Endothelial cell of umbilical vein (primary cell): Measurements from ENCODE around the gene CMIP.

Experiments
- EZH2 ChIP-seq: IDR thresholded peaks from 2 replicates; pipeline ENCODE4 v1.6.1; 2012; ENCODE audit warnings: borderline replicate concordance, low read depth, mild to moderate bottlenecking, moderate library complexity, low read length, inconsistent platforms; ENCODE audit not compliant: severe bottlenecking
- MYC ChIP-seq: IDR thresholded peaks from one replicate; pipeline ENCODE4 v1.6.1; 2011; ENCODE audit warnings: mild to moderate bottlenecking, low read depth, low read length
- POLR2A ChIP-seq: IDR thresholded peaks from 2 replicates; pipeline ENCODE4 v1.6.1; 2012; ENCODE audit warnings: low read depth, mild to moderate bottlenecking, control low read depth, low read length
- POLR2AphosphoS5 ChIP-seq: IDR thresholded peaks from 2 replicates; pipeline ENCODE4 v1.6.1; 2012; ENCODE audit warnings: low read depth, mild to moderate bottlenecking, control low read depth, low read length, moderate library complexity; ENCODE audit not compliant: insufficient read depth
- TF ChIP-seq, protein P1 (sequence below), 2 donors: IDR thresholded peaks; 1 replicate in 1 of 2; 2 replicates in 1 of 2; pipeline ENCODE4 v1.5.1; 2011; ENCODE audit warnings: low read length in 2 of 2, mild to moderate bottlenecking in 2 of 2, moderate library complexity in 2 of 2, control low read depth in 1 of 2, inconsistent platforms in 1 of 2, low read depth in 1 of 2; ENCODE audit not compliant: insufficient read depth in 1 of 2; ENCODE audit errors: extremely low read depth in 1 of 2

DNA sequence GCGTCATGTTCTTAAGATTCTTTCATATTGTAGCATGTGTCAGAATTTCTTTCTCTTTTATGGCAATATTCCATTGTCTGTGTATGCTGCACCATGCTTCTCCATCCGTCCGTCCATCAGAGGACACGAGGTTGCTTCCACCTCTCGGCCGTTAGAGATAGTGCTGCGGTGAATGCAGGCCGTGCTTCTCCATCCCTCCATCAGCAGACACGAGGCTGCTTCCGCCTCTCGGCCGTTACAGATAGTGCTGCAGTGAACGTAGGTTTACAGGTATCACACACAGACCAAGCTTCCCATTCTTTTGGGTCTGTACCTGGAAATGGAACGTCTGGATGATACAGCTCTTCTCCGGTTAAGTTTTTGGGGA lies 113.5 kb downstream of the CMIP start:
- TF ChIP-seq MYC (no peak), POLR2A (no peak), EZH2 (no peak), POLR2AphosphoS5 (no peak)
- TF ChIP-seq, protein P1, sequence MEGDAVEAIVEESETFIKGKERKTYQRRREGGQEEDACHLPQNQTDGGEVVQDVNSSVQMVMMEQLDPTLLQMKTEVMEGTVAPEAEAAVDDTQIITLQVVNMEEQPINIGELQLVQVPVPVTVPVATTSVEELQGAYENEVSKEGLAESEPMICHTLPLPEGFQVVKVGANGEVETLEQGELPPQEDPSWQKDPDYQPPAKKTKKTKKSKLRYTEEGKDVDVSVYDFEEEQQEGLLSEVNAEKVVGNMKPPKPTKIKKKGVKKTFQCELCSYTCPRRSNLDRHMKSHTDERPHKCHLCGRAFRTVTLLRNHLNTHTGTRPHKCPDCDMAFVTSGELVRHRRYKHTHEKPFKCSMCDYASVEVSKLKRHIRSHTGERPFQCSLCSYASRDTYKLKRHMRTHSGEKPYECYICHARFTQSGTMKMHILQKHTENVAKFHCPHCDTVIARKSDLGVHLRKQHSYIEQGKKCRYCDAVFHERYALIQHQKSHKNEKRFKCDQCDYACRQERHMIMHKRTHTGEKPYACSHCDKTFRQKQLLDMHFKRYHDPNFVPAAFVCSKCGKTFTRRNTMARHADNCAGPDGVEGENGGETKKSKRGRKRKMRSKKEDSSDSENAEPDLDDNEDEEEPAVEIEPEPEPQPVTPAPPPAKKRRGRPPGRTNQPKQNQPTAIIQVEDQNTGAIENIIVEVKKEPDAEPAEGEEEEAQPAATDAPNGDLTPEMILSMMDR (IDR thresholded peaks at IDR 0.05; ENCODE audit: extremely low read depth in 1 of 2, insufficient read depth in 1 of 2, low read depth in 1 of 2, low read length in 2 of 2), result no peak
